Measurements from ENCODE around the gene CORO1C. TPM values are rescaled to one million over a fixed set of nuclear protein-coding genes. Genes with fewer than 3 reads are reported as not detected.
A peak's percentile ranks its signal among the peaks of the same experiment; 100 is the strongest.

The CORO1C gene
- total RNA-seq, 2 donors from 2014 or later, result 35.6 to 38.3 TPM

DNA sequence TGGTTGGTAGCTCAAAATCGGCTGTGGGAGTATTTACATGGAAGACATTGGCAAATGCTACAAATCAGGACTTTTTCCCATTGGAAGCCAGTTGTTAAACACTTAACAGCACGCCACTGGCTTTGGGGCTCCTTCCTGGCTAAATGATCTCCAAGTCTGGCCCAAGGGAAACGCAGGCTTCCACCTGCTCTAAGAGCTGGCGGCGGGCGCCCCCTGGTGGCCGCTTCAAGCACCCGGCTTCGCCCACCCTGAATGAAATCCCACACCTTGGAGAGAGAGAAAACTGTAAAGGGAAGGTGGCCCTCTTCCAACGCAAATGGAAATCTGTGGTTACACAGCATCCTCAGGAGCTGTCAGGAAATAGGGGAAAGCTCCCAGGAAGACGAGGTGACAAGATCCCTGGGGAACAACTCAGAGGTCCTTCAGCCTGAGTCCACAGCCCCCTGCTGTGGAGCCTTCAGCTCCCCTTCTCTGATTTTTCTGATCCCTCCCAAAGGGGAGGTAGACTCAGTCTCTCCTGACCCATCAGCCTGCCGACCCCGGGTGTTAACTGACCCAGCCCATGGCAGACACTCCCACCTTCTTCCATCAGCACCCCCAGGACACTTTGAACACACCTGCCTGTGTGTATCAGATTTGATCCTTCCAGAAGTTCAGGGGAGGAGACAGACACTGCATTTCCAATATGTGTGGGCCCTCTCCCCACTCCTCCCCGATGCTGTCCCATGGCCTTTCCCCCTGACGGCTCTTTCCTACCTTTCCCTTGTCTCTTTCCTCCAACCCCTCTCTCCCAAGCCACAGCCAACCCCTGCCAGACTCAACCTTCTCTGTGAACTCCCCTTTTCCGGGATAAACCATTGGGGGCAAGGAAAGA lies 113.0 kb downstream of the CORO1C start:
- H3K27ac Mint-ChIP-seq, result peak overlapping the region; percentile 80
- DNase-seq (peak; percentile 78 to 84), ATAC-seq (replicated peaks in 1 of 2) (peak; percentile 36 to 48)
- H3K9me3 Mint-ChIP-seq, result peaks cover 5 to 6% of the 10 kb centered on the region in 2 donors
- no peaks in the 10 kb centered on the region for H3K27me3 Mint-ChIP-seq (ENCODE audit: low read depth)
- peaks cover 74% of the 10 kb centered on the region for H3K4me1 Mint-ChIP-seq (ENCODE audit: low read depth)
- peak overlapping the region in 1 of 2 donors; percentile 3 for H3K4me3 Mint-ChIP-seq
- H3K36me3 Mint-ChIP-seq (ENCODE audit: insufficient read depth in 2 of 2), result peaks cover 16 to 27% of the 10 kb centered on the region in 2 donors

DNA sequence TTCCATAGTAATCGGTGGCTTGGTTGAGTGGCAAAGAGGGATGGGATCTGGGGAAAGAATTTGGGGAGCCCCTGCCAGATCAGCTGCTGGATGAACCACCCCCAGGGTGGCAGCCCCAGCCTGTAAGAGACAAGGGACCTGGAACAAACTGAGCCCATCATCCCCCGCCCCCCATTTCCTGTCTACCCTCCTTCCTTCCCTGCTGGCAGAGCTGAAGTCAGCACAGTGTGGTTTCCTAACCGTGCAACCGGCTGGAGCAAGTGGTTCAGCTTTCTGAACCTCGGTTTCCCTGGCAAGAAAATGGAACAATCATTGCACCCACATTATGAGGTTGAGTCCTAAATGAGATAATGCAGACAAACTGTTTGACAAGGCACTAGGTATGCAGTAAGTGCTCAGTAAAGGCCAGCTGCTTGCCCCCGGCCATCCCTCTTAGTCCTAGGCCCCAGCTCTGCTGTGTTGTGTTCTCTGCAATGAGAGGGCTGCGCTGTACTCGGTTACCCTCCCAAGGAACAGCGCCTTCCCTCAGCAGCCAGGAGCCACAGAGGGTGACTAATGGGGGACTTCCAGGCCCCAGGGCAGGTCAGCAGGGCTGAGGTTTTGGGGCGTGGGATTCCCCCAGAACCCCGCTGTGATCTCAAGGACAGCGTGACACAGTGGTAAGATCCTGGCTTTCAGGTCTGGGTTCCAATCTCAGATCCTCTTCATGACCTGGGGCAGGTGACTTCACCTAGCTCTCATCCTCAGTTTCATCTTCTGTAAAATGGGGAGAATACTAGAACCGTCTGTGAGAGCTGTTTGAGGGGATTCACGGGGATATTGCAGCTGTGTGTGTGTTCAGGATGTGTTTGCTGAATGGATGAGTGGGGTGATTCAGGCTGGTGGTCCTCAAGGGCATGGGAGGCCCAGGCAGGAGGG lies 114.1 kb downstream of the CORO1C start:
- peak overlapping the region; percentile 82 for H3K27ac Mint-ChIP-seq
- H3K9me3 Mint-ChIP-seq, result peaks cover 5 to 6% of the 10 kb centered on the region in 2 donors
- H3K4me1 Mint-ChIP-seq (ENCODE audit: low read depth), result peaks cover 77% of the 10 kb centered on the region
- peak overlapping the region; percentile 57 to 64 for H3K4me3 Mint-ChIP-seq
- peaks cover 12 to 18% of the 10 kb centered on the region in 2 donors for H3K36me3 Mint-ChIP-seq (ENCODE audit: insufficient read depth in 2 of 2)
- ATAC-seq (replicated peaks in 1 of 2) (peak; percentile 92), DNase-seq (peak; percentile 88 to 93)
- H3K27me3 Mint-ChIP-seq (ENCODE audit: low read depth), result no peaks in the 10 kb centered on the region

DNA sequence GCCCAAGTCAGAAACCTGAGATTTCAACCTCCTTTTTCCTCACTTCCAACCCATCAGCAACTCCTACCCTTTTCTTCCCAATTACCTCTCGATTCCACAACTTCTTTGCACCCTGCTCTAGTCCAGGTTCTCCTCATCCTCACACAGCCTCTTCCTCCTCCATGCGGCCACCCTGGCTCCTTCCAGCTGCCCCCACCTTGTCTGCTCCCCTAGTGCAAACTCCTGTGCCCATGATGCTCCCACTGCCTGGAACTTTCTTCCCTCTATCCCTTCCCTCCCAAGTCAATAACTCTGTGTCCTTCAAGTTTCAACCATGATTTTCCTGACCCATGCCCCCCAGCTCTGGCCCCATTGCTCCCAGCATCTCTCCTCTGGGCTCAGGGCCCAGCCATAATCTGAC lies 115.0 kb downstream of the CORO1C start:
- H3K27ac Mint-ChIP-seq, result peak overlapping the region; percentile 82
- H3K4me3 Mint-ChIP-seq, result peak overlapping the region in 1 of 2 donors; percentile 1
- peaks cover 12 to 16% of the 10 kb centered on the region in 2 donors for H3K36me3 Mint-ChIP-seq (ENCODE audit: insufficient read depth in 2 of 2)
- peaks cover 76% of the 10 kb centered on the region for H3K4me1 Mint-ChIP-seq (ENCODE audit: low read depth)
- H3K27me3 Mint-ChIP-seq (ENCODE audit: low read depth), result no peaks in the 10 kb centered on the region
- H3K9me3 Mint-ChIP-seq, result peaks cover 5 to 6% of the 10 kb centered on the region in 2 donors
- ATAC-seq (replicated peaks in 1 of 2) (no peak), DNase-seq (no peak)

DNA sequence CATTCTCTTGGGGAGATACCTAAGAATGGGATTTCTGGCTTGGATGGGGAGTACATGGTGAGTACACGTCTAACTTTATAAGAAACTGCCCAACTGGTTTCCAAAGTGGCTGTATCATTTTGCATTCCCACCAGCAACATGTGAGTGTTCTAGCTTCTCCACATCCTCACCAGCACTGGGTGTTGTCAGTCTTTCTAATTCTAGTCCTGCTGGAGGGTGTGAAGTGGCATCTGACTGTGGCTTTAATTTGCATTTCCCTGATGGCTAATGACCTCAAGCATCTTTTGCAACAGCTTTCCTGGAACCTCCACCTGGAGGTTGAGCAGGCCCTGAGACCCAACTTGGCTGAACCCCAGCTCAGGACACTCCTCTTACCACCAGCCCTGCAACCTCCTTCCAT lies 115.4 kb downstream of the CORO1C start:
- Mint-ChIP-seq H3K4me3 (peak overlapping the region in 1 of 2 donors; percentile 1), H3K27me3 (ENCODE audit: low read depth) (no peaks in the 10 kb centered on the region), H3K36me3 (ENCODE audit: insufficient read depth in 2 of 2) (peaks cover 11% of the 10 kb centered on the region in 2 donors), H3K27ac (peak overlapping the region; percentile 24), H3K9me3 (peaks cover 5 to 6% of the 10 kb centered on the region in 2 donors), H3K4me1 (ENCODE audit: low read depth) (peaks cover 72% of the 10 kb centered on the region)
- ATAC-seq (replicated peaks in 1 of 2), result no peak
- no peak for DNase-seq

DNA sequence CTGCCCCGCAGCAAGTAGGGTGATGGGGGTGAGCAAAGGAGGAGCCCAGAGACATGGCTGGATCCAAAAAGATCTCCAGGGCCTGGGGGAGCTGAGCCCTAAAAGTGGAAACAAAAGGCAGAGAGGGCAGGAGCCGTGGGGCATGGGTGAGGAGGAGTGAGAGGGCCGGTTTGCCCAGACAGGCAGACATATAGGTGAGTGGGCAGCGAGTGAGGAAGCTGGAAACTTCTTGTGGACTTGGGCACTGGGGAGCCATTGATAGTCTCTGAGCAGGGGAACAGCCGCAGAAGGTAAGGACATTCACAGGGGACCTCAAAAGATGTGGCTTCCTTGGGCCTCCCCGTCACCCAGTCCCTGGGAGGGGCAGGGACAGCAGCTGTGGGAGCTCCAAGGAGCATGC lies 116.7 kb downstream of the CORO1C start:
- Mint-ChIP-seq H3K36me3 (ENCODE audit: insufficient read depth in 2 of 2) (peaks cover 11% of the 10 kb centered on the region in 2 donors), H3K9me3 (peaks cover 5 to 6% of the 10 kb centered on the region in 2 donors), H3K27ac (no peak overlapping the region), H3K4me3 (no peak overlapping the region), H3K27me3 (ENCODE audit: low read depth) (no peaks in the 10 kb centered on the region), H3K4me1 (ENCODE audit: low read depth) (peaks cover 65% of the 10 kb centered on the region)
- DNase-seq, result no peak
- no peak for ATAC-seq (replicated peaks in 1 of 2)

DNA sequence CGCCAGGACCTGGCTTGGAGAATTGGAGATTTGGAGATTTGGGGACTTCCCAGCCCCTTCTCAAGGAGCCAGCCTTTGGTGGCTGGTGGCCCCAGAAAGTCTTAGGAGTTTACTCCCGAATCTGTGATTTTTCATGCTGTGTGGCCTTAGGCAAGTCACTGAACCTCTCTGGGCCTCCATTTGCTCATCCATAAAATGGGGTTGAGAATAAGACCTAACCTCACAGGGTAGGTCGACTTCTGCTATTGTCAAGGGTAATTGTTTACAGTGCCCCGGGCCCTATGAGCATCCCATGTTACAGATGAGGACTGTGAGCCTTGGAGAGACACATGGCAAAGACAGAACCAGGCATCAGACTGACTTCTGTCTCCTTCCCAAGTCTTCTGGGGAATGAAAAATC lies 117.3 kb downstream of the CORO1C start:
- Mint-ChIP-seq H3K9me3 (peaks cover 5 to 6% of the 10 kb centered on the region in 2 donors), H3K36me3 (ENCODE audit: insufficient read depth in 2 of 2) (peaks cover 11% of the 10 kb centered on the region in 2 donors), H3K4me3 (no peak overlapping the region), H3K27ac (no peak overlapping the region), H3K4me1 (ENCODE audit: low read depth) (peaks cover 63% of the 10 kb centered on the region), H3K27me3 (ENCODE audit: low read depth) (no peaks in the 10 kb centered on the region)
- no peak for ATAC-seq (replicated peaks in 1 of 2)
- no peak for DNase-seq

DNA sequence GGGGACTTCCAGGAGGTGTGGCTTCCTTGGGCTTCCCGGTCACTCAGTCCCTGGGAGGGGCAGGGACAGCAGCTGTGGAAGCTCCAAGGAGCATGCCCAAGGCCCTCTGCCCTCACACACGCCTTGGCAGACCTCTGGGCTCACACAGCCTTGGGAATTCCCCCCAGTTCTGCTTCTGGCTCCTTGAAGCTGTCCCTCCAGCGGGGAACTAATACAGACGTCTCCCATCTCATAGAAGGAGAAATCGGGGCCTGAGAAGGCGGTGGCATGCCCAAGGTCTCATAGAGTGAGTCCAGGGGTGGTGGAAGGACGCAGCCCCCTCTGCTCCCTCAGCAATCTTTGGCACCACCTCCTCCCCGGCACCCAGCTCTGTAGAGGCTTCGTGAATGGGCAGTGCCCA lies 117.8 kb downstream of the CORO1C start:
- Mint-ChIP-seq H3K27me3 (ENCODE audit: low read depth) (no peaks in the 10 kb centered on the region), H3K4me3 (no peak overlapping the region), H3K27ac (no peak overlapping the region), H3K9me3 (peaks cover 5 to 6% of the 10 kb centered on the region in 2 donors), H3K4me1 (ENCODE audit: low read depth) (peaks cover 59% of the 10 kb centered on the region), H3K36me3 (ENCODE audit: insufficient read depth in 2 of 2) (peaks cover 11% of the 10 kb centered on the region in 2 donors)
- no peak for ATAC-seq (replicated peaks in 1 of 2)
- DNase-seq, result no peak

DNA sequence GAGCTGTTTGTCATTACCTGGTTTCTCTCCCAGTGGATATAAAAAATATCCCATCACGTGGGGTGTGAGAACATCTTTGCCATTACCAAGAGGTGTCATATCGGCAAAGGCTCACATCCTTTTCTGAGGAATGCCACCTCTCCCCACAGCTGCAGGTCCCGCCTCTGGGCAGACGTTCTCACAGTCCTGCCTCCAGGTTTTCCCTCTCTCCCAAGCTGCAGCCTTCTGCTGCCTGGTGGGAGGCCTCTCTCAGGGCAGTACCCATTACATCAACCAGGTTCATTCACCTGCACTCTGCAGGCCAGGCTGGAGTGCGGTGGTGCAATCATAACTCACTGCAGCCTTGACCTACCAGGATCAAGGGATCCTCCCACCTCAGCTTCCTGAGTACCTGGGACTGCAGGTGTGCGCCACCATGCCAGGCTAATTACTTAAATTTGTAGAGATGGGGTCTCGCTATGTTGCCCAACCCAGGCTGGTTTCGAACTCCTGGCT lies 118.5 kb downstream of the CORO1C start:
- Mint-ChIP-seq H3K27me3 (ENCODE audit: low read depth) (no peaks in the 10 kb centered on the region), H3K9me3 (peaks cover 5 to 6% of the 10 kb centered on the region in 2 donors), H3K27ac (no peak overlapping the region), H3K36me3 (ENCODE audit: insufficient read depth in 2 of 2) (peaks cover 11% of the 10 kb centered on the region in 2 donors), H3K4me3 (no peak overlapping the region), H3K4me1 (ENCODE audit: low read depth) (peaks cover 52% of the 10 kb centered on the region)
- ATAC-seq (replicated peaks in 1 of 2), result no peak
- no peak for DNase-seq

DNA sequence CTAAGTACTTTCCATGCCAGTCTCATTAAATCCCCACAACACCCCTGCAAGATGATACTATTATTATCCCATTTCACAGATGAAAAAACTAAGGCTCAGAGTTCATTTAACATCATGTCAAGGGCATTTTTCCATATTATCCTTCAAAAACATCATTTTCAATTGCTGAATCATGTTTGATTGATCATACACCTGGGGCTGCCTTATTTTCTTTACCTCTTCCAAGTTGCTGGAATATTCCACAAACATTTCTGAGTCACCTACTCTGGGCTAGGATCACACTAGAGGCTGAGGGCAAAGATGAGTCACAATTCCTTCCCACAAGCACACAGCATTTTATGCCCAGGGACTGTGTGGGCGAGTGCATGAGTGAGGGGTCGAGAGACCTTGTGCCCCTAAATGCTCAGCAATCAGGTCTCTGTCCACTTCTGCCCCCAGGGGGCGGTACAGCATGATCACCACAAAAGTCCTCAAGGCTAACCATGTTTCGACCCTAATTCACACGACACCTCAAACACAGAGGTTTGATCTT lies 119.4 kb downstream of the CORO1C start:
- peaks cover 5 to 6% of the 10 kb centered on the region in 2 donors for H3K9me3 Mint-ChIP-seq
- H3K27ac Mint-ChIP-seq, result no peak overlapping the region
- H3K4me3 Mint-ChIP-seq, result no peak overlapping the region
- no peaks in the 10 kb centered on the region for H3K27me3 Mint-ChIP-seq (ENCODE audit: low read depth)
- DNase-seq (peak; percentile 59 to 83), ATAC-seq (replicated peaks in 1 of 2) (peak; percentile 56 to 59)
- H3K4me1 Mint-ChIP-seq (ENCODE audit: low read depth), result peaks cover 43% of the 10 kb centered on the region
- peaks cover 9 to 10% of the 10 kb centered on the region in 2 donors for H3K36me3 Mint-ChIP-seq (ENCODE audit: insufficient read depth in 2 of 2)

DNA sequence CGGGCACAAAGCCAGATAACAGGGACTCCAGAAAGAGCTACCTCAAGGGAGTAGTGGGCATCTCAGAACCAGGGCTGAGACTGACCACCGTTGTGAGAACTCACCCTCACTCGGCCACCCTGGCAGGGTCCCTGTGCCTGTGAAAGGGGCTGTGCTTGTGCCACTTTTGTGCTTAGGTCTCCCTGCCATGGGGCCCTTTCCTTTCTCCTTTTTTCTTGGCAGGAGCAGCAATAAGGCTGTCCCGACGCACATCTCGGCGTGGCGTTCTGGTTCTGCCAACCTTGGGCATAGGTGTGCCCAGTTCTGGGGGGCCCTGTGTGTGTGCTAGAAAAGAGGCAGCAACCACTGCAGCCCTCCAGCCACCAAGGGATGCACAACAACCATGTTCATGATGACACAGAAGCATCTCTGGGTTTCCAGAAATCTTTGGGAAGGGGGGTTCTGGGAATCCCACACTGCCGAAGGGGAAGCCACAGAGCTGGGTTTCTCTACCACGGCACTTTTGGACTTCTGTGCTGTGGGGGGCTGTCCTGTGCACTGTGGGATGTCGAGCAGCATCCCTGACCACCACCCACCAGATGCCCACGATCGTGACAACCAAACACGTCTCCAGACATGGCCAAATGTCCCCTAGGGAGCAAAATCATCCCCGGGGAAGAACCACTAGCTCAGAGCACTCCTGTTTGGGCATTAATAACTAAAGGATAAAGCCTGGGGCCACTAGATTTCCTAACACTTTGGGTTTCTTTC lies 120.3 kb downstream of the CORO1C start:
- H3K4me1 Mint-ChIP-seq (ENCODE audit: low read depth), result peaks cover 34% of the 10 kb centered on the region
- DNase-seq (no peak), ATAC-seq (replicated peaks in 1 of 2) (no peak)
- H3K27ac Mint-ChIP-seq, result no peak overlapping the region
- H3K36me3 Mint-ChIP-seq (ENCODE audit: insufficient read depth in 2 of 2), result peaks cover under 1 to 5% of the 10 kb centered on the region in 2 donors
- H3K9me3 Mint-ChIP-seq, result peaks cover 1 to 2% of the 10 kb centered on the region in 2 donors
- no peak overlapping the region for H3K4me3 Mint-ChIP-seq
- H3K27me3 Mint-ChIP-seq (ENCODE audit: low read depth), result no peaks in the 10 kb centered on the region

DNA sequence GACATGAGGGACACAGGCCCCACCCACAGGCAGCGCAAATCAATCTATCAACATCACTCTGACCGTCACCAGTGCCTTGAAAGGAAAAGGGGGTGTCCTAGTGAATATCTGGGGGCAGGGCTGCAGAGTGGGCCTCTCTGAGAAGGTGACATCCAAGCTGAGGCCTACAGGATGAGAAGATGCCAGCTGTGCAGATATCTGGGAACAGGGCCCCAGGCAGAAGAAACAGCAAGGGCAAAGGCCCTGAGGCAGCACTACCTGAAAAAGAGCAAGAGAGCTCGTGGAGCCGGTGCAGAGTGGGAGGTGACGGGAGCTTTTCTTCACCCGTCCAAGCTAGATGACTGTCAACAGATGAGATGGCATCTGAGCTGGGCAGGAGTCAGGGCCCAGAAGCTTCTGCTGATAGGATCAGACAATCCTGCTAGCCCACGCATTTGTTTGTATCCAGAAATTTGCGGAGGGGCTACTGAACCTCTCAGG lies 120.9 kb downstream of the CORO1C start:
- H3K27me3 Mint-ChIP-seq (ENCODE audit: low read depth), result no peaks in the 10 kb centered on the region
- no peak overlapping the region for H3K4me3 Mint-ChIP-seq
- peaks cover 33% of the 10 kb centered on the region for H3K4me1 Mint-ChIP-seq (ENCODE audit: low read depth)
- peaks cover 0 to 2% of the 10 kb centered on the region in 2 donors for H3K36me3 Mint-ChIP-seq (ENCODE audit: insufficient read depth in 2 of 2)
- DNase-seq (no peak), ATAC-seq (replicated peaks in 1 of 2) (no peak)
- H3K9me3 Mint-ChIP-seq, result no peaks in the 10 kb centered on the region
- H3K27ac Mint-ChIP-seq, result no peak overlapping the region
